Erythroblast (primary cell): ENCODE results near the gene HOXA7.

Experiments used
- GATA1 ChIP-seq: IDR thresholded peaks from 2 replicates; pipeline ENCODE4 v1.6.1; 2011; ENCODE audit warnings: low read depth, mild to moderate bottlenecking, control low read depth, low read length, moderate library complexity
- POLR2A ChIP-seq: IDR thresholded peaks from 2 replicates; pipeline ENCODE4 v1.6.1; 2011; ENCODE audit warnings: mild to moderate bottlenecking, low read length

- no peak for TF ChIP-seq POLR2A
- TF ChIP-seq GATA1 = no peak
These were observed 34.2 kb downstream of the HOXA7 start for GRCh38 chr7:27122077-27122910.
